ENCODE data around the gene RALGPS2.

- TF ChIP-seq MAX (IDR thresholded peaks at IDR 0.05) (no peak), POLR2A (IDR thresholded peaks at IDR 0.05; ENCODE audit: insufficient read depth in 1 of 2, low read depth in 2 of 2, low read length in 2 of 2) (no peak), ZBTB21 (CRISPR knock-in tag; IDR thresholded peaks at IDR 0.05) (no peak), USF2 (IDR thresholded peaks at IDR 0.05; ENCODE audit: low read depth, low read length) (no peak), USF2 (CRISPR knock-in tag; IDR thresholded peaks at IDR 0.05; ENCODE audit: borderline replicate concordance) (no peak), FOXM1 (CRISPR knock-in tag; IDR thresholded peaks at IDR 0.05) (no peak), BRCA1 (CRISPR knock-in tag; IDR thresholded peaks at IDR 0.05) (no peak), TFE3 (CRISPR knock-in tag; IDR thresholded peaks at IDR 0.05) (no peak), ZFP91 (CRISPR knock-in tag; IDR thresholded peaks at IDR 0.05; ENCODE audit: borderline replicate concordance) (no peak), SOX13 (IDR thresholded peaks at IDR 0.05) (no peak), SOX13 (CRISPR knock-in tag; conservative IDR thresholded peaks at IDR 0.05 in 1 of 2, IDR thresholded peaks at IDR 0.05 in 1 of 2) (no peak), GABPA (IDR thresholded peaks at IDR 0.05; ENCODE audit: low read depth, low read length) (no peak), GABPA (CRISPR knock-in tag; IDR thresholded peaks at IDR 0.05; ENCODE audit: low read depth) (no peak), REPIN1 (CRISPR knock-in tag; IDR thresholded peaks at IDR 0.05; ENCODE audit: borderline replicate concordance, low read depth) (no peak)
These were observed 228.0 kb downstream of the RALGPS2 start for GRCh38 chr1:178953034-178953433.

Data from HepG2 (cell line).